RWPE2 (cell line): ENCODE measurements around the gene ATOH1.

Experiments used
- ATAC-seq: fragments of 200-7000 bp; cut with Tn5 transposase; 3 replicates; pipeline ENCODE4 v1.9.1; 2021; ENCODE audit warnings: low read depth
- DNase-seq: peaks from one replicate; pipeline ENCODE4 v3.0.0-alpha.2; 2020; ENCODE audit warnings: low spot score
- H3K27ac ChIP-seq: fragments of 450-650 bp; 2 replicates; pipeline ENCODE4 v1.5.1; 2017; ENCODE audit warnings: mild to moderate bottlenecking; ENCODE audit not compliant: poor library complexity, severe bottlenecking
- H3K27me3 ChIP-seq: fragments of 250-450 bp; sonication (Bioruptor Pico); 2 replicates; pipeline ENCODE4 v1.5.1; 2021; ENCODE audit warnings: mild to moderate bottlenecking, moderate library complexity; ENCODE audit not compliant: insufficient read depth, poor library complexity, severe bottlenecking
- H3K36me3 ChIP-seq: fragments of 250-450 bp; sonication (Bioruptor Pico); 2 replicates; pipeline ENCODE4 v1.5.1; 2020; ENCODE audit warnings: low read depth, mild to moderate bottlenecking, moderate library complexity
- H3K4me1 ChIP-seq: fragments of 250-450 bp; sonication (Bioruptor Pico); 2 replicates; pipeline ENCODE4 v1.5.1; 2021; ENCODE audit warnings: mild to moderate bottlenecking, moderate library complexity; ENCODE audit not compliant: insufficient read depth, poor library complexity, severe bottlenecking
- H3K4me3 ChIP-seq: fragments of 250-450 bp; sonication (Bioruptor Pico); 2 replicates; pipeline ENCODE4 v1.5.1; 2021; ENCODE audit warnings: mild to moderate bottlenecking, moderate library complexity; ENCODE audit not compliant: severe bottlenecking
- H3K9me3 ChIP-seq: fragments of 250-450 bp; sonication (Bioruptor Pico); 2 replicates; pipeline ENCODE4 v1.5.1; 2021; ENCODE audit warnings: mild to moderate bottlenecking, moderate library complexity; ENCODE audit not compliant: severe bottlenecking
- CTCF ChIP-seq: fragments of 450-650 bp; IDR thresholded peaks from one replicate; pipeline ENCODE4 v1.5.1; 2017; ENCODE audit warnings: mild to moderate bottlenecking, moderate library complexity; ENCODE audit not compliant: poor library complexity, severe bottlenecking

ATOH1 gene

GRCh38 chr4:93835929-93836328 lies 7.4 kb downstream of the ATOH1 start:
- TF ChIP-seq CTCF: no peak
- ATAC-seq: no peak
- DNase-seq: no peak
- Histone ChIP-seq H3K9me3 (no peaks in the 10 kb centered on the region), H3K36me3 (no peaks in the 10 kb centered on the region), H3K27me3 (peaks cover 34% of the 10 kb centered on the region), H3K4me1 (no peaks in the 10 kb centered on the region), H3K4me3 (no peak overlapping the region), H3K27ac (no peak overlapping the region)

GRCh38 chr4:93839704-93840103 lies 11.2 kb downstream of the ATOH1 start:
- H3K36me3 ChIP-seq: no peaks in the 10 kb centered on the region
- H3K27ac ChIP-seq: no peak overlapping the region
- peaks cover 3% of the 10 kb centered on the region for H3K27me3 ChIP-seq
- no peak for TF ChIP-seq CTCF
- no peaks in the 10 kb centered on the region for H3K4me1 ChIP-seq
- H3K9me3 ChIP-seq: no peaks in the 10 kb centered on the region
- no peak for ATAC-seq
- DNase-seq: no peak
- no peak overlapping the region for H3K4me3 ChIP-seq

GRCh38 chr4:93841803-93842345 lies 13.3 kb downstream of the ATOH1 start:
- no peaks in the 10 kb centered on the region for H3K4me1 ChIP-seq
- no peaks in the 10 kb centered on the region for H3K36me3 ChIP-seq
- peaks cover 3% of the 10 kb centered on the region for H3K27me3 ChIP-seq
- H3K27ac ChIP-seq: no peak overlapping the region
- no peaks in the 10 kb centered on the region for H3K9me3 ChIP-seq
- no peak for DNase-seq
- no peak overlapping the region for H3K4me3 ChIP-seq
- TF ChIP-seq CTCF: no peak
- ATAC-seq: no peak

- H3K36me3 ChIP-seq: no peaks in the 10 kb centered on the region
- no peak for ATAC-seq
- no peaks in the 10 kb centered on the region for H3K4me1 ChIP-seq
- no peak overlapping the region for H3K4me3 ChIP-seq
- no peak for TF ChIP-seq CTCF
- H3K27me3 ChIP-seq: peaks cover 3% of the 10 kb centered on the region
- no peak overlapping the region for H3K27ac ChIP-seq
- H3K9me3 ChIP-seq: no peaks in the 10 kb centered on the region
- DNase-seq: no peak
These were observed 14.2 kb downstream of the ATOH1 start for GRCh38 chr4:93842601-93843252.

- Histone ChIP-seq H3K4me3 (no peak overlapping the region), H3K9me3 (no peaks in the 10 kb centered on the region), H3K4me1 (no peaks in the 10 kb centered on the region), H3K27me3 (peaks cover 3% of the 10 kb centered on the region), H3K27ac (no peak overlapping the region), H3K36me3 (no peaks in the 10 kb centered on the region)
- ATAC-seq: no peak
- DNase-seq: no peak
- no peak for TF ChIP-seq CTCF
These were observed 15.2 kb downstream of the ATOH1 start for GRCh38 chr4:93843772-93844171.
